ENCODE data around the gene SLC12A3. TPM values are rescaled to one million over a fixed set of nuclear protein-coding genes. Genes with fewer than 3 reads are reported as not detected.

The SLC12A3 gene
- total and polyA plus RNA-seq, 2 of the 4 experiments (the other 2 are of a cell fraction): not detected

DNA sequence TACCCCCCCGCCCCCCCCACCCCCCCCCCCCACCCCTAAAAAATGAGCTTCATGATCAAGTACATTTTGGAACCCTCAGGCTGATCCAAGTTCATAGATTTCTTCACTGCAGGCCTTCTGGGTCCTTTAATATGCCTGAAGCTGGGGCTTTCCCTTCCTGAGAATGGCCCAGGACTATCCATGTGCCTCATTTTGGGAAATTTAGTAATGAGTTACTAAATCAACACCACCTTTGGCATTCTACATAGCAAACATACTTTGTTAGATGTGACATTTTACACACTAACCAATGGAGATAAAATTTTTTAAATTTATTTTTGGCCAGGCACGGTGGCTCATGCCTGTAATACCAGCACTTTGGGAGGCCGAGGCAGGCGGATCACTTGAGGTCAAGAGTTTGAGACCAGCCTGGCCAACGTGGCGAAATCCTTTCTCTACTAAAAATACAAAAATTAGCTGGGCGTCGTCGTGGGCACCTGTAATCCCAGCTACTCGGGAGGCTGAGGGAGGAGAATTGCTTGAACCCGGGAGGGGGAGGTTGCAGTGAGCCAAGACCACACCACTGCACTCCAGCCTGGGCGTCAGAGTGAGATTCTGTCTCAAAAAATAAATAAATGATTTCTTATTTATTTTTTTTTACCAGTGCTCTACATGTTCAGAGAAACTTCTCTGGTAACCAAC, 81.0 kb downstream of the SLC12A3 start:
- Histone ChIP-seq H4K8ac (ENCODE audit: low read depth in 2 of 2, low read length in 2 of 2) (no peak overlapping the region), H4K5ac (ENCODE audit: low read depth, low read length) (no peak overlapping the region), H3K23ac (ENCODE audit: low read depth, low read length) (no peak overlapping the region), H3K18ac (ENCODE audit: low read depth, low read length) (no peak overlapping the region), H2AFZ (replicated peaks; ENCODE audit: low read length, poor library complexity) (no peak overlapping the region), H4K91ac (ENCODE audit: insufficient read depth, low read depth, low read length) (no peak overlapping the region), H3K14ac (replicated peaks; ENCODE audit: low read depth, low read length) (no peak overlapping the region), H3K56ac (ENCODE audit: extremely low read depth, insufficient read depth, low read length) (no peak overlapping the region), H3K27ac (ENCODE audit: insufficient read depth, low read length) (no peak overlapping the region), H3K9me1 (ENCODE audit: insufficient read depth, low read length) (peaks cover 9% of the 10 kb centered on the region; the same call in 1 of the 2 replicates), H2BK20ac (ENCODE audit: low read depth, low read length) (no peak overlapping the region), H3K4me3 (ENCODE audit: insufficient read depth, low read depth, low read length) (no peak overlapping the region), H2BK120ac (ENCODE audit: low read depth, low read length) (no peak overlapping the region), H3K4me1 (ENCODE audit: control insufficient read depth, insufficient read depth, low read length) (peaks cover 6% of the 10 kb centered on the region), H3K4ac (ENCODE audit: low read depth, low read length) (no peak overlapping the region), H2BK5ac (ENCODE audit: low read depth, low read length, poor library complexity, severe bottlenecking) (no peak overlapping the region), H3K36me3 (ENCODE audit: control insufficient read depth, insufficient read depth, low read length) (peaks cover 32% of the 10 kb centered on the region), H3K9me3 (ENCODE audit: control insufficient read depth, insufficient read depth, low read length) (no peaks in the 10 kb centered on the region), H3K79me1 (ENCODE audit: low read depth in 1 of 2, low read length in 2 of 2) (peaks cover 4 to 28% of the 10 kb centered on the region in 2 experiments), H2AK9ac (replicated peaks; ENCODE audit: low read depth, low read length, poor library complexity) (no peak overlapping the region), H3K27me3 (ENCODE audit: control insufficient read depth, insufficient read depth, low read length) (no peaks in the 10 kb centered on the region), H3K4me2 (ENCODE audit: low read depth, low read length) (no peak overlapping the region), H3K9ac (ENCODE audit: low read depth, low read length) (no peak overlapping the region), H2BK15ac (ENCODE audit: low read depth, low read length) (no peak overlapping the region), H4K20me1 (ENCODE audit: insufficient read depth, low read length) (peaks cover 52% of the 10 kb centered on the region; the same call in 1 of the 2 replicates), H2AK5ac (ENCODE audit: low read depth, low read length) (no peak overlapping the region)
- DNase-seq: no peak
- POLR2A ChIA-PET (ENCODE audit: unreplicated experiment): interaction anchor here (0.6 kb wide), 1 partner anchor 131 kb away, joined by 4 read pairs; no protein-coding TSS in a partner anchor
- no CpG with 5 or more reads among the region's 12 CpGs for WGBS, 2 experiments (ENCODE audit: extremely low coverage in 2 of 2, insufficient read length in 1 of 2)
- CTCF ChIA-PET: no interaction called here
- BruUV-seq (replicated peaks): no TSS peak
- ATAC-seq (ENCODE audit: low read depth): no peak
- TF ChIP-seq MAZ (IDR thresholded peaks at IDR 0.05; ENCODE audit: borderline replicate concordance, low read depth, low read length) (no peak), RAD21 (IDR thresholded peaks at IDR 0.05; ENCODE audit: low read length) (no peak), MXI1 (IDR thresholded peaks at IDR 0.05; ENCODE audit: borderline replicate concordance, low read depth, low read length) (no peak), RFX5 (IDR thresholded peaks at IDR 0.05; ENCODE audit: low read depth, low read length) (no peak), MAFK (IDR thresholded peaks at IDR 0.05; ENCODE audit: low read depth, low read length) (no peak), NFE2L2 (IDR thresholded peaks at IDR 0.05; ENCODE audit: low read depth, low read length) (no peak), BHLHE40 (IDR thresholded peaks at IDR 0.05; ENCODE audit: low read depth, low read length) (no peak), CEBPB (IDR thresholded peaks at IDR 0.05; ENCODE audit: low read depth, low read length) (no peak), CHD1 (IDR thresholded peaks at IDR 0.05; ENCODE audit: low read depth, low read length) (no peak), POLR2A (IDR thresholded peaks at IDR 0.05; ENCODE audit: low read depth, low read length) (no peak), SMC3 (IDR thresholded peaks at IDR 0.05; ENCODE audit: low read depth, low read length) (no peak)
- TF ChIP-seq, protein P1, sequence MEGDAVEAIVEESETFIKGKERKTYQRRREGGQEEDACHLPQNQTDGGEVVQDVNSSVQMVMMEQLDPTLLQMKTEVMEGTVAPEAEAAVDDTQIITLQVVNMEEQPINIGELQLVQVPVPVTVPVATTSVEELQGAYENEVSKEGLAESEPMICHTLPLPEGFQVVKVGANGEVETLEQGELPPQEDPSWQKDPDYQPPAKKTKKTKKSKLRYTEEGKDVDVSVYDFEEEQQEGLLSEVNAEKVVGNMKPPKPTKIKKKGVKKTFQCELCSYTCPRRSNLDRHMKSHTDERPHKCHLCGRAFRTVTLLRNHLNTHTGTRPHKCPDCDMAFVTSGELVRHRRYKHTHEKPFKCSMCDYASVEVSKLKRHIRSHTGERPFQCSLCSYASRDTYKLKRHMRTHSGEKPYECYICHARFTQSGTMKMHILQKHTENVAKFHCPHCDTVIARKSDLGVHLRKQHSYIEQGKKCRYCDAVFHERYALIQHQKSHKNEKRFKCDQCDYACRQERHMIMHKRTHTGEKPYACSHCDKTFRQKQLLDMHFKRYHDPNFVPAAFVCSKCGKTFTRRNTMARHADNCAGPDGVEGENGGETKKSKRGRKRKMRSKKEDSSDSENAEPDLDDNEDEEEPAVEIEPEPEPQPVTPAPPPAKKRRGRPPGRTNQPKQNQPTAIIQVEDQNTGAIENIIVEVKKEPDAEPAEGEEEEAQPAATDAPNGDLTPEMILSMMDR (conservative IDR thresholded peaks at IDR 0.05; ENCODE audit: low read depth, low read length): no peak
- TF ChIP-seq, protein P2, sequence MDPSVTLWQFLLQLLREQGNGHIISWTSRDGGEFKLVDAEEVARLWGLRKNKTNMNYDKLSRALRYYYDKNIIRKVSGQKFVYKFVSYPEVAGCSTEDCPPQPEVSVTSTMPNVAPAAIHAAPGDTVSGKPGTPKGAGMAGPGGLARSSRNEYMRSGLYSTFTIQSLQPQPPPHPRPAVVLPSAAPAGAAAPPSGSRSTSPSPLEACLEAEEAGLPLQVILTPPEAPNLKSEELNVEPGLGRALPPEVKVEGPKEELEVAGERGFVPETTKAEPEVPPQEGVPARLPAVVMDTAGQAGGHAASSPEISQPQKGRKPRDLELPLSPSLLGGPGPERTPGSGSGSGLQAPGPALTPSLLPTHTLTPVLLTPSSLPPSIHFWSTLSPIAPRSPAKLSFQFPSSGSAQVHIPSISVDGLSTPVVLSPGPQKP (IDR thresholded peaks at IDR 0.05; ENCODE audit: borderline replicate concordance, low read depth, low read length): no peak
- TF ChIP-seq, protein P3, sequence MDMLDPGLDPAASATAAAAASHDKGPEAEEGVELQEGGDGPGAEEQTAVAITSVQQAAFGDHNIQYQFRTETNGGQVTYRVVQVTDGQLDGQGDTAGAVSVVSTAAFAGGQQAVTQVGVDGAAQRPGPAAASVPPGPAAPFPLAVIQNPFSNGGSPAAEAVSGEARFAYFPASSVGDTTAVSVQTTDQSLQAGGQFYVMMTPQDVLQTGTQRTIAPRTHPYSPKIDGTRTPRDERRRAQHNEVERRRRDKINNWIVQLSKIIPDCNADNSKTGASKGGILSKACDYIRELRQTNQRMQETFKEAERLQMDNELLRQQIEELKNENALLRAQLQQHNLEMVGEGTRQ (IDR thresholded peaks at IDR 0.05; ENCODE audit: low read depth, low read length): no peak
- in situ Hi-C loops (cut with MboI; ENCODE audit: low sequenced_read_pairs) (no loop called here), dilution Hi-C loops (cut with HindIII; ENCODE audit: low sequenced_read_pairs, unreplicated experiment) (no loop called here), intact Hi-C loops (cut with micrococcal nuclease) (no loop called here)
